ENCODE measurements around the gene GGA2. TPM values are rescaled to one million over a fixed set of nuclear protein-coding genes. Genes with fewer than 3 reads are reported as not detected.
"Not testable (repeated sequence)": the region's sequence is repeated elsewhere in the genome, so short reads cannot be mapped to it uniquely, and the experiment has no call there.

Gene GGA2
- total RNA-seq, 2 experiments from 2014 or later: 112 to 115 TPM

GRCh38 chr16:23518435-23518891 is 8.2 kb upstream of the GGA2 start:
- Mint-ChIP-seq H3K9me3 (ENCODE audit: low read depth) (no peaks in the 10 kb centered on the region), H3K4me3 (no peak overlapping the region), H3K4me1 (peaks cover 50% of the 10 kb centered on the region), H3K36me3 (peaks cover 26% of the 10 kb centered on the region), H3K27me3 (no peaks in the 10 kb centered on the region), H3K27ac (peak overlapping the region; percentile 66)
- DNase-seq (no peak), ATAC-seq (no peak)
- CTCF ChIA-PET: interaction anchor here (0.8 to 1.2 kb wide), 2 partner anchors 14 to 21 kb away, joined by 3 to 4 read pairs; no protein-coding TSS in a partner anchor

DNA sequence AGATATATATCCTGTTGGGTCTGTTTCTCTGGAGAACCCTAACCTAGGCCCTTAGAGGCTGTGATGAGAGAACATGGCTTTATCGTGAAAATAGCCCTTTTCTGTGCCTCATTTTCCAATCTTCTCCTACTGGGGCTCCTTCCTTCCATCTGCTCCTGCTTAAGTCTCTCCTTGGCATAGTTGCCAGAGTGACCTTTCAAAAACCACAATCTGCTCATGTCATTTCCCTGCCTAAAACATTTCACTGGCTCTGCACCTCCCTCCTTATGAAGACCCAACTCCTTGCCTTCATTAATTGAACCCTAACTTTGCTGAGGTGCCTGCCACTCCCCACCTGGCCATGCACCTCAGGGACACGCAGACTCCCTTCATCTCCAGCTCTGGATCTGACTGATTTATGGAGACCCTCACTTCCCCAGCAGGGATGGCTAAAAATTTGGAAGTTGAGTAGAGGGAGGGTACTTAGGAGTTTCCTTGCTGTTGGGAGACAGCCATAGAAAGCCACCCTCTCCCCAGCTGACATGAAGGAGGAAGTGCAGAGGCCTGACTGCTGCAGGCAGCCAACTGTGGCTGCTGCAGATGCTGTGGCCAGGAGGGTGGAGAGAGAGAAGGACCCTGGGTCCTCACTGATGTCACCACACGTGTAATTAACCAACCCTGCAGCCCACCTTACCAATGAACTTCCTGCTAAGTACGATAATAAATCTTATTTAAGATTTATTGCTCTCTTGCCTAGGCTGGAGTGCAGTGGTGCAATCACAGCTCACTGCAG is 6.3 kb upstream of the GGA2 start:
- Mint-ChIP-seq H3K9me3 (ENCODE audit: low read depth) (no peaks in the 10 kb centered on the region), H3K4me3 (no peak overlapping the region), H3K36me3 (peaks cover 26% of the 10 kb centered on the region), H3K27me3 (no peaks in the 10 kb centered on the region), H3K27ac (peak overlapping the region; percentile 65), H3K4me1 (peaks cover 59% of the 10 kb centered on the region)
- DNase-seq: peak; percentile 59
- CTCF ChIA-PET: interaction anchor here (0.6 to 1.0 kb wide), 3 partner anchors 12 to 330 kb away, joined by 3 to 5 read pairs (median 4); no protein-coding TSS in a partner anchor
- ATAC-seq: peak; percentile 44

DNA sequence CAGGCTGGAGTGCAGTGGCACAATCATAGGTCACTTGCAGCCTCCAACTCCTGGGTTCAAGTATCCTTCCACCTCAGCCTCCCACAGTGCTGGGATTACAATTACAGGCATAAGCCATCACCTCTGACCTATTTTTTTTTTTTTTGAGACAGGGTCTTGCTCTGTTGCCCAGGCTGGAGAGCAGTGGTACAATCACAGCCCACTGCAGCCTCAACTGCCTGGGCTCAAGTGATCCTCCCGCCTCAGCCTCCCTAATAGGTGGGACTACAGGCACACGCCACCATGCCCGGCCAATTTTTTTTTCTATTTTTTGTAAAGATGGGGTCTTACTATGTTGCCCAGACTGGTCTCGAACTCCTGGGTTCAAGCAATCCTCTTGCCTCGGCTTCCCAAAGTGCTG is 5.6 kb upstream of the GGA2 start:
- Mint-ChIP-seq H3K27ac (peak overlapping the region; percentile 73), H3K4me1 (peaks cover 62% of the 10 kb centered on the region), H3K27me3 (no peaks in the 10 kb centered on the region), H3K4me3 (peak overlapping the region; percentile 8), H3K36me3 (peaks cover 23% of the 10 kb centered on the region), H3K9me3 (ENCODE audit: low read depth) (no peaks in the 10 kb centered on the region)
- CTCF ChIA-PET: interaction anchor here (0.7 to 1.4 kb wide), 7 partner anchors 10 to 81 kb away, joined by 3 to 6 read pairs (median 3); partner anchors contain the start of gene UBFD1
- DNase-seq (no peak), ATAC-seq (no peak)

DNA sequence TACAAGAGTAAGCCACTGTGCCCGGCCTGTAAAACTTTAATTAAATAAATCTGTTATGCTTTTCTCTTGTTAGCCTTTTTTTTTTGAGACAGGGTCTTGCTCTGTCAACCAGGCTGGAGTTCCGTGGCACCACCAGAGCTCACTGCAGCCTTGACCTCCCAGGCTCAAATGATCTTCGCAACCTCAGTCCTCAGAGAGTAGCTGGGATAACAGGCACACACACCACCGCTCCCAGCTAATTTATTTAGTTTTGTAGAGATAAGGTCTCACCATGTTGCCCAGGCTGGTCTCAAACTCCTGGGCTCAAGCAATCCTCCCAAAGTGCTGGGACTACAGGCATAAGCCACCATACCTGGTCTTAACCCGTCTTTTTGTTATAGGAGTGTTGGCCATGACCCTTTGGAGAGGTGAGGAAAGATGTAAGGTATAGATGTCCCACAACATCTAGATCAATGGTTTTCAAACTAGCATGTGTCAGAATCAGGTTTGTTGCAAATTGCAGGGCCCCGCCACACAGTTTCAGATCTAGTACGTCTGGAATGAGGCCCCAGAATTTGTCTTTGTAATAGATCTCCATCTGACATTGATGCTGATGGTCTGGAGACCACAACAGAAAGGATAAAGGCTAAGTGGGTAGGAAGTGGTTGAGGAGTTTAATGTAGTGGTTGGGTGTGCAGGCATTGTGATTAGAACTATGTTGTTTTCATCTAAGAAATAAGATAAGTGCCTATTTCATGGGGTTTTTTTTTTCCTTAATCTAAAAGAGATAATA is 4.3 kb upstream of the GGA2 start:
- Mint-ChIP-seq H3K27ac (peak overlapping the region; percentile 84), H3K4me3 (peak overlapping the region; percentile 37), H3K9me3 (ENCODE audit: low read depth) (no peaks in the 10 kb centered on the region), H3K27me3 (no peaks in the 10 kb centered on the region), H3K4me1 (peaks cover 67% of the 10 kb centered on the region), H3K36me3 (peaks cover 21% of the 10 kb centered on the region)
- ATAC-seq (peak; percentile 43), DNase-seq (peak; percentile 82)
- CTCF ChIA-PET: interaction anchor here (0.9 to 1.4 kb wide), 8 partner anchors 10 to 82 kb away, joined by 3 to 6 read pairs (median 3); partner anchors contain the start of gene UBFD1

DNA sequence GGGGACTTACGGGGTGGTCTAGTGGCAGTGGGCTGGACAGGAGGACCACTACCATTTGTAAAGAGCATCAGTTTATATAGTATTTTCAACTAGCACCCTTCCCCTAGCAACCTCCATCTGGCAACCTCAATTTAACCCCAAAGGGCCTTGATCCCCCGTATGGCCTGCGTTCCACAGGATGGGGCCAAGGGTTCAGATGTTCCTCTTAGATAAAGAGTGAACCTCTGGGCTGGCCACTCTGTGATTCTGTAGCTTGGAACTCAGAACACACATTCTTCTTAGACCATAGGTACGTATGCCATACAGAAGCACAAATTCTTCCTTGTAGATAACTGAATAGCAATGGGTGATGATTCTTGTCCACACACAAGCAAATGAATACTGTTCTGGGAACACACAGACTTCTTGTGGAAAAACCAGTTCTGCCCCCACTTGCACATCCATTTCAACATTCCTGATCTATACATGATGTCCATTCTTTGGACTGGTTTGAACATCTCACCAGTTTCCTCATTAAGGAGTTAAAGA is 1.9 kb upstream of the GGA2 start:
- H3K9me3 Mint-ChIP-seq (ENCODE audit: low read depth): no peaks in the 10 kb centered on the region
- H3K27ac Mint-ChIP-seq: no peak overlapping the region
- H3K36me3 Mint-ChIP-seq: peaks cover 30% of the 10 kb centered on the region
- DNase-seq (no peak), ATAC-seq (no peak)
- no peaks in the 10 kb centered on the region for H3K27me3 Mint-ChIP-seq
- CTCF ChIA-PET: interaction anchor here (0.7 kb wide), 1 partner anchor 105 kb away, joined by 3 read pairs; no protein-coding TSS in a partner anchor
- no peak overlapping the region for H3K4me3 Mint-ChIP-seq
- peaks cover 64% of the 10 kb centered on the region for H3K4me1 Mint-ChIP-seq

DNA sequence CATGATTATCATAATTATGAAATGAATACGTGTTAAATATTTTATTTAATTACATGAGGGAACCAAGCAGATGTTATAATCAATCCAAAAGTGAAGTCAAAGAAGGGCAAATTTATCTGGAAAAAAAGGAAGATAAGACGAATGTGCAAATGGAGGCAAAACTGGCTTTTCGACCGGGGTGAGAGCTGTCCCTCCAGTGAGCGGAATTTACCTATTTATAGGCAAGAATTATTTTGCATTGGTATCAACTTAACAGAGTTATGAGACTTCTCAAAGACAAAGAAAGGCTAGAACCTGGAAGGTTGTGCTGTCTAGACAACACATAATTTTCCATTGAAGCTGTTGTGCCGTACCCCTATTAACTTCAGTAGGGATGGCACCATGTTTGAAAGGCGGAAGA is 1.4 kb upstream of the GGA2 start:
- CTCF ChIA-PET: no interaction called here
- DNase-seq (no peak), ATAC-seq (no peak)
- Mint-ChIP-seq H3K4me3 (peak overlapping the region; percentile 60), H3K9me3 (ENCODE audit: low read depth) (no peaks in the 10 kb centered on the region), H3K36me3 (peaks cover 34% of the 10 kb centered on the region), H3K27me3 (no peaks in the 10 kb centered on the region), H3K4me1 (peaks cover 65% of the 10 kb centered on the region), H3K27ac (no peak overlapping the region)

- Mint-ChIP-seq H3K27ac (peak overlapping the region; percentile 77), H3K4me1 (peaks cover 66% of the 10 kb centered on the region), H3K4me3 (peak overlapping the region; percentile 80), H3K36me3 (peaks cover 36% of the 10 kb centered on the region)
- H3K9me3 Mint-ChIP-seq (ENCODE audit: low read depth); DNase-seq; ATAC-seq; H3K27me3 Mint-ChIP-seq; CTCF ChIA-PET: not testable (repeated sequence)
Observed at GRCh38 chr16:23510915-23511270, 599 bp upstream of the GGA2 start.

DNA sequence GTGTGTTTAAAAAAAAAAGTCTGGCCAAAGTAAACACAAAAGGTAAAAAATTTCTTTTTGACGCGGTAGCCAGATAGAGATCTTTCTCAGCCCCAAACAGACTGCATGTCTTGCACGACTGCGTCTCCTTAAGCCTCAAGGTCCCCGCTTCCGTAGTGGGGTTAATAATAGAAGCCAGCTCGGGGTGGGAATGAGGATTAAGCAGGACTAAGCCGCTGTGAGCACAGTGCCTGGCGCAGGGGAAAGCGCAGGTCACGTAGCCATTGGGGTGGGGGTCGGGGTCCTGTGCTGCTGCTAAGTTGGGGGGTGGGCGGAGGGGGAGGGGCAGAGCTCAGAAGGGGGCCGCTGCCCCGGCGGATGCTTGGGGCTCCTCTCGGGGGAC is 521 bp downstream of the GGA2 start:
- Mint-ChIP-seq H3K4me1 (peaks cover 67% of the 10 kb centered on the region), H3K27ac (peak overlapping the region; percentile 79), H3K9me3 (ENCODE audit: low read depth) (no peaks in the 10 kb centered on the region), H3K4me3 (peak overlapping the region; percentile 80), H3K36me3 (peaks cover 34% of the 10 kb centered on the region), H3K27me3 (no peaks in the 10 kb centered on the region)
- DNase-seq (peak; percentile 71), ATAC-seq (peak; percentile 40)
- CTCF ChIA-PET: interaction anchor here (1.0 to 1.1 kb wide), 2 partner anchors 47 to 75 kb away, joined by 3 to 4 read pairs; no protein-coding TSS in a partner anchor

- ATAC-seq (no peak), DNase-seq (no peak)
- Mint-ChIP-seq H3K27me3 (no peaks in the 10 kb centered on the region), H3K27ac (peak overlapping the region; percentile 79), H3K4me1 (peaks cover 67% of the 10 kb centered on the region), H3K36me3 (peaks cover 31% of the 10 kb centered on the region), H3K4me3 (peak overlapping the region; percentile 80), H3K9me3 (ENCODE audit: low read depth) (no peaks in the 10 kb centered on the region)
- CTCF ChIA-PET: interaction anchor here (1.0 to 1.1 kb wide), 2 partner anchors 47 to 74 kb away, joined by 3 to 4 read pairs; no protein-coding TSS in a partner anchor
Observed at GRCh38 chr16:23509441-23509754, 896 bp downstream of the GGA2 start.

- ATAC-seq: no peak
Observed at GRCh38 chr16:23508589-23509440, 1.5 kb downstream of the GGA2 start.

GRCh38 chr16:23506606-23506994 is 3.7 kb downstream of the GGA2 start:
- CTCF ChIA-PET: interaction anchor here (0.8 to 3.6 kb wide), 5 partner anchors 9 to 90 kb away, joined by 3 to 22 read pairs (median 4); partner anchors contain the start of genes NDUFAB1 and UBFD1
- no peak overlapping the region for H3K27ac Mint-ChIP-seq
- no peak for ATAC-seq

More at GRCh38 chr16:23508589-23509440, 1.5 kb downstream of the GGA2 start:
- Mint-ChIP-seq H3K27me3 (no peaks in the 10 kb centered on the region), H3K4me3 (peak overlapping the region; percentile 80), H3K9me3 (ENCODE audit: low read depth) (no peaks in the 10 kb centered on the region), H3K27ac (peak overlapping the region; percentile 79), H3K4me1 (peaks cover 67% of the 10 kb centered on the region), H3K36me3 (peaks cover 28% of the 10 kb centered on the region)
- CTCF ChIA-PET: interaction anchor here (0.6 to 1.2 kb wide), 2 partner anchors 49 to 88 kb away, joined by 3 read pairs; partner anchors contain the start of gene UBFD1
- DNase-seq: no peak

More at GRCh38 chr16:23506606-23506994, 3.7 kb downstream of the GGA2 start:
- Mint-ChIP-seq H3K4me1 (peaks cover 77% of the 10 kb centered on the region), H3K4me3 (no peak overlapping the region), H3K9me3 (ENCODE audit: low read depth) (no peaks in the 10 kb centered on the region), H3K36me3 (peaks cover 26% of the 10 kb centered on the region), H3K27me3 (no peaks in the 10 kb centered on the region)
- no peak for DNase-seq
